ENCODE results near the gene NFAT5.

DNA sequence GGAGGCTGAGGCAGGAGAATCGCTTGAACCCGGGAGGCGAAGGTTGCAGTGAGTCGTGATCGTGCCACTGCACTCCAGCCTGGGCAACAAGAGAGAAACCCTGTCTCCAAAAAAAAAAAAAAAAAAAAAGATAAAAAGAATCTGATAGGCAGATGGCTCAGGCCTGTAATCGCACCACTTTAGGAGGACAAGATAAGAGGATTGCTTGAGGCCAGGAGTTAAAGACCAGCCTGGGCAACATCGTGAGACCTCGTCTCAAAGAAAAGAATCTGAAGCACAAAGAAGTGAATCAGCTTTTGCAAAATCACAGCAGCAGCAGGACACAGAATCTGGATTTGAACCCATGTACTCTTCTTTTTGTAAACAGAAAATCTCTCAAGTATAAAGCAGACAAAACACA, 181.3 kb downstream of the NFAT5 start:
- TF ChIP-seq RAD21 (IDR thresholded peaks at IDR 0.05; ENCODE audit: low read depth), result no peak
- TF ChIP-seq, protein P1, sequence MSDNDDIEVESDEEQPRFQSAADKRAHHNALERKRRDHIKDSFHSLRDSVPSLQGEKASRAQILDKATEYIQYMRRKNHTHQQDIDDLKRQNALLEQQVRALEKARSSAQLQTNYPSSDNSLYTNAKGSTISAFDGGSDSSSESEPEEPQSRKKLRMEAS (IDR thresholded peaks at IDR 0.05), result no peak
- no peak for TF ChIP-seq YY1 (IDR thresholded peaks at IDR 0.05; ENCODE audit: low read depth)
- no peak for TF ChIP-seq EGR1 (IDR thresholded peaks at IDR 0.05)
- no peak for TF ChIP-seq TCF12 (IDR thresholded peaks at IDR 0.05; ENCODE audit: low read depth)
- TF ChIP-seq TEAD4 (IDR thresholded peaks at IDR 0.05), result no peak
- TF ChIP-seq, protein P2, sequence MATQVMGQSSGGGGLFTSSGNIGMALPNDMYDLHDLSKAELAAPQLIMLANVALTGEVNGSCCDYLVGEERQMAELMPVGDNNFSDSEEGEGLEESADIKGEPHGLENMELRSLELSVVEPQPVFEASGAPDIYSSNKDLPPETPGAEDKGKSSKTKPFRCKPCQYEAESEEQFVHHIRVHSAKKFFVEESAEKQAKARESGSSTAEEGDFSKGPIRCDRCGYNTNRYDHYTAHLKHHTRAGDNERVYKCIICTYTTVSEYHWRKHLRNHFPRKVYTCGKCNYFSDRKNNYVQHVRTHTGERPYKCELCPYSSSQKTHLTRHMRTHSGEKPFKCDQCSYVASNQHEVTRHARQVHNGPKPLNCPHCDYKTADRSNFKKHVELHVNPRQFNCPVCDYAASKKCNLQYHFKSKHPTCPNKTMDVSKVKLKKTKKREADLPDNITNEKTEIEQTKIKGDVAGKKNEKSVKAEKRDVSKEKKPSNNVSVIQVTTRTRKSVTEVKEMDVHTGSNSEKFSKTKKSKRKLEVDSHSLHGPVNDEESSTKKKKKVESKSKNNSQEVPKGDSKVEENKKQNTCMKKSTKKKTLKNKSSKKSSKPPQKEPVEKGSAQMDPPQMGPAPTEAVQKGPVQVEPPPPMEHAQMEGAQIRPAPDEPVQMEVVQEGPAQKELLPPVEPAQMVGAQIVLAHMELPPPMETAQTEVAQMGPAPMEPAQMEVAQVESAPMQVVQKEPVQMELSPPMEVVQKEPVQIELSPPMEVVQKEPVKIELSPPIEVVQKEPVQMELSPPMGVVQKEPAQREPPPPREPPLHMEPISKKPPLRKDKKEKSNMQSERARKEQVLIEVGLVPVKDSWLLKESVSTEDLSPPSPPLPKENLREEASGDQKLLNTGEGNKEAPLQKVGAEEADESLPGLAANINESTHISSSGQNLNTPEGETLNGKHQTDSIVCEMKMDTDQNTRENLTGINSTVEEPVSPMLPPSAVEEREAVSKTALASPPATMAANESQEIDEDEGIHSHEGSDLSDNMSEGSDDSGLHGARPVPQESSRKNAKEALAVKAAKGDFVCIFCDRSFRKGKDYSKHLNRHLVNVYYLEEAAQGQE (IDR thresholded peaks at IDR 0.05; ENCODE audit: low read depth), result no peak
- no peak for TF ChIP-seq CREB1 (IDR thresholded peaks at IDR 0.05; ENCODE audit: low read depth)
- no peak for TF ChIP-seq EP300 (IDR thresholded peaks at IDR 0.05; ENCODE audit: borderline replicate concordance)
- no peak for TF ChIP-seq FOXM1 (IDR thresholded peaks at IDR 0.05; ENCODE audit: borderline replicate concordance, low read depth)
- TF ChIP-seq CEBPB (IDR thresholded peaks at IDR 0.05), result no peak
- TF ChIP-seq TAF1 (IDR thresholded peaks at IDR 0.05; ENCODE audit: low read depth), result no peak
- TF ChIP-seq NFIC (IDR thresholded peaks at IDR 0.05), result no peak

Measured in Ishikawa (cell line).